Neural crest cell (in vitro differentiated cells): ENCODE results near the gene FAM219B. TPM values are rescaled to one million over a fixed set of nuclear protein-coding genes. Genes with fewer than 3 reads are reported as not detected.

Experiments
- DNase-seq: peaks from one replicate; pipeline ENCODE4 v3.0.0; 2021; ENCODE audit warnings: low read depth, mixed read lengths, low spot score
- H3K27ac Mint-ChIP-seq: one replicate; pipeline ENCODE4 v1.8.0; 2021; ENCODE audit warnings: mild to moderate bottlenecking, mixed read lengths; ENCODE audit not compliant: unreplicated experiment
- H3K27me3 Mint-ChIP-seq: 2 replicates; pipeline ENCODE4 v1.8.0; 2021; ENCODE audit warnings: low read depth, mild to moderate bottlenecking, mixed read lengths
- H3K36me3 Mint-ChIP-seq: 2 replicates; pipeline ENCODE4 v1.8.0; 2021; ENCODE audit warnings: low read depth, mild to moderate bottlenecking, mixed read lengths
- H3K4me1 Mint-ChIP-seq: 2 replicates; pipeline ENCODE4 v1.8.0; 2021; ENCODE audit warnings: mixed read lengths
- H3K4me3 Mint-ChIP-seq: one replicate; pipeline ENCODE4 v1.8.0; 2021; ENCODE audit warnings: mild to moderate bottlenecking, mixed read lengths
- H3K9me3 Mint-ChIP-seq: 2 replicates; pipeline ENCODE4 v1.8.0; 2021; ENCODE audit warnings: mixed read lengths
- CTCF ChIP-seq: fragments of 200-600 bp; sonication (generic); conservative IDR thresholded peaks from 2 replicates; pipeline ENCODE4 v1.5.0; 2021; ENCODE audit warnings: antibody characterized with exemption, mild to moderate bottlenecking
- total RNA-seq: library from RNA; stranded (reverse); gene quantifications from 2 replicates; pipeline ENCODE4 v1.2.1, GENCODE V29; 2021

Gene FAM219B
- total RNA-seq, 1 donor from 2014 or later, result 138 TPM

- H3K36me3 Mint-ChIP-seq, result peaks cover 6% of the 10 kb centered on the region
- DNase-seq, result no peak
- peak overlapping the region; percentile 96 for H3K4me3 Mint-ChIP-seq
- H3K9me3 Mint-ChIP-seq, result no peaks in the 10 kb centered on the region
- no peak for TF ChIP-seq CTCF
- H3K4me1 Mint-ChIP-seq, result peaks cover 28% of the 10 kb centered on the region
- peaks cover 4% of the 10 kb centered on the region for H3K27me3 Mint-ChIP-seq
- peak overlapping the region; percentile 94 for H3K27ac Mint-ChIP-seq
Observed at GRCh38 chr15:74872702-74873035, 34.0 kb downstream of the FAM219B start.

DNA sequence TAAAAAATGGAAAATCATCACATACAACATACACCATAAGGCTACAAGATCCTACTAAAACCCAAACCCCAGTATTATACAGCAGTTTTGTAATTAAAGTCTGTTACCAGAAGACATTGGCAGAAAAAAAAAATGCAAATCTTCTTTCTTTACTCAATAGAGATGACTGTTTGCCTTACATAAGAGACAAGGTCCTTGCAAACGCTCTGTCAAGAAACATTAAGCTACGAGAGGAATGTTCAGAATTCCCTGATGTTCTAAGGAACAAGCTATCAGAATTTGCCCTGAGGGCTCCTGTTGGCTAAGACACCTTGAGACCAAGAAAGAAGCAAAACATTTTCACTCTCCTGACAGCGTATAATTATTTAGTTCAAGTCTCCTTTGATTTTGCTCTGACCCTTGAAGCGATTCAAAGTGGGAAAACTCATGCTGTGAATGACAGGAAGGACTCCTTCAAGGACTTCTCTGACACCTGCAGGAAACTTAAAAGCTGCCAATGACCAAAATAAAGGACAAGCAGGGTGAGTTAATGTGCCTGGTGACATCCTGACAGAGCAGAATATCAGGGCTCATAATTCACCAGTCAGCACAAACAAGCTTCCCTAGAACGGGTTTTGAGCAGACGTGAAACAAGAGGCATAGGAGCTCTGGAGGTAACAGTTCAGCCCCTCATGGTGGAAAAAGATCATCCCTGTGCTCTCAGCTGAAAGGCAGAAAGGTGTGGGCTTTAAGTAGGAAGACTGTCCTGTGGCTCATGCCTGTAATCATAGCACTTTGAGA is 36.0 kb downstream of the FAM219B start:
- TF ChIP-seq CTCF, result no peak
- Mint-ChIP-seq H3K27me3 (no peaks in the 10 kb centered on the region), H3K9me3 (no peaks in the 10 kb centered on the region), H3K27ac (no peak overlapping the region), H3K4me1 (peaks cover 33% of the 10 kb centered on the region), H3K36me3 (peaks cover 6% of the 10 kb centered on the region), H3K4me3 (peak overlapping the region; percentile 69)
- DNase-seq, result no peak

DNA sequence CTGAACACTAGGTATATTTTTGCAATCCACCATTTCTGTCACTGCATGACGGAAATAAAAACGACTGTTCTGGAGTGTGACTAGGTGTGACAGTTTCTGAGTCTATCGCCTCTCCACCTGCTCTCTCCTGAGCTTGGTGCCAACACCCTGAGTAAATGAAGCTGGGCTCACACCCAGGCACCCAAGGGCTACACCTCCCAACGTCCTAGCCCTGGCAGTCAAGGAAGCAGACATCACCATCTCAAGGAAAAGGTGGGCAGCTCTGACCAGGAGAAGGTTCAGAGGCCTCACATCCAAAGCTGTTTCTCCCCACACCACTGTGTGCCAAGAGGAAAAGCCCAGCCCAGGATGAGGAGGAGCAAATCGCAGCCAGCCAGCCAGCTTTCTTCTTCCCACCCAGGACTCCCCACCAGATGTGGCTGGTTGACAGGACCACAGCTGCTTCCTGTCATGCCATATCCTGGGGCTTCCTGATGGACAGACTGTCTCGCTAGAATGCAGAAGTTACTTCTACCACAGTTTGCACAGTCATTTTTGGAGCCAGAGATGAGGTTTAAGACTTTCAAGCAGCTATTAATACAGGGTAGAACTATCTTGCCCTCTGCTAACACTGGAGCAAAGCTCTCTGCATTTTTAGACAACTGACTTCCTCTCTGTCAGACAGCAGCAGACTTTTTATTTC is 36.8 kb downstream of the FAM219B start:
- Mint-ChIP-seq H3K27ac (no peak overlapping the region), H3K4me3 (peak overlapping the region; percentile 69), H3K4me1 (peaks cover 33% of the 10 kb centered on the region), H3K27me3 (no peaks in the 10 kb centered on the region), H3K9me3 (no peaks in the 10 kb centered on the region), H3K36me3 (peaks cover 6% of the 10 kb centered on the region)
- no peak for TF ChIP-seq CTCF
- no peak for DNase-seq

- Mint-ChIP-seq H3K9me3 (no peaks in the 10 kb centered on the region), H3K4me3 (no peak overlapping the region), H3K36me3 (peaks cover 9% of the 10 kb centered on the region), H3K4me1 (peaks cover 33% of the 10 kb centered on the region), H3K27ac (no peak overlapping the region), H3K27me3 (no peaks in the 10 kb centered on the region)
- DNase-seq, result no peak
- TF ChIP-seq CTCF, result no peak
Observed at GRCh38 chr15:74869372-74869725, 37.3 kb downstream of the FAM219B start.

GRCh38 chr15:74868059-74868458 is 38.6 kb downstream of the FAM219B start:
- no peak for DNase-seq
- Mint-ChIP-seq H3K36me3 (peaks cover 9% of the 10 kb centered on the region), H3K4me1 (peaks cover 28% of the 10 kb centered on the region), H3K4me3 (peak overlapping the region; percentile 63), H3K27ac (no peak overlapping the region), H3K27me3 (no peaks in the 10 kb centered on the region), H3K9me3 (no peaks in the 10 kb centered on the region)
- no peak for TF ChIP-seq CTCF
